Skeletal muscle satellite cell (primary cell): Measurements from ENCODE around the gene ITPKA. TPM values are rescaled to one million over a fixed set of nuclear protein-coding genes. Genes with fewer than 3 reads are reported as not detected.
"Not testable (repeated sequence)": the region's sequence is repeated elsewhere in the genome, so short reads cannot be mapped to it uniquely, and the experiment has no call there.

ENCODE experiments used
- H3K27me3 ChIP-seq: 2 replicates; pipeline ENCODE4 v1.7.0; 2013; ENCODE audit warnings: low read length; ENCODE audit not compliant: control insufficient read depth, insufficient read depth
- H3K36me3 ChIP-seq: 2 replicates; pipeline ENCODE4 v1.7.0; 2013; ENCODE audit warnings: mild to moderate bottlenecking, control low read depth, low read length; ENCODE audit not compliant: insufficient read depth
- H3K4me1 ChIP-seq: 2 replicates; pipeline ENCODE4 v1.7.0; 2013; ENCODE audit warnings: low read length; ENCODE audit not compliant: control insufficient read depth, insufficient read depth
- H3K4me2 ChIP-seq: 2 replicates; pipeline ENCODE4 v1.7.0; 2013; ENCODE audit warnings: mild to moderate bottlenecking, low read length
- H3K4me3 ChIP-seq: 2 replicates; pipeline ENCODE4 v1.7.0; 2013; ENCODE audit warnings: low read length
- H3K9ac ChIP-seq: 2 replicates; pipeline ENCODE4 v1.7.0; 2013; ENCODE audit warnings: mild to moderate bottlenecking, low read depth, low read length, moderate library complexity
- H3K9me3 ChIP-seq: replicated peaks from 2 replicates; pipeline ENCODE4 v1.7.0; 2013; ENCODE audit warnings: mild to moderate bottlenecking, control low read depth, low read length
- total RNA-seq: library from RNA; depleted of rRNA; stranded (reverse); fragments of >200 nt; gene quantifications from 2 replicates; pipeline ENCODE4 v1.2.3, GENCODE V29; 2012; rRNA removed

Gene ITPKA
- 1.5 and 1.8 TPM in 2 replicates for total RNA-seq

DNA sequence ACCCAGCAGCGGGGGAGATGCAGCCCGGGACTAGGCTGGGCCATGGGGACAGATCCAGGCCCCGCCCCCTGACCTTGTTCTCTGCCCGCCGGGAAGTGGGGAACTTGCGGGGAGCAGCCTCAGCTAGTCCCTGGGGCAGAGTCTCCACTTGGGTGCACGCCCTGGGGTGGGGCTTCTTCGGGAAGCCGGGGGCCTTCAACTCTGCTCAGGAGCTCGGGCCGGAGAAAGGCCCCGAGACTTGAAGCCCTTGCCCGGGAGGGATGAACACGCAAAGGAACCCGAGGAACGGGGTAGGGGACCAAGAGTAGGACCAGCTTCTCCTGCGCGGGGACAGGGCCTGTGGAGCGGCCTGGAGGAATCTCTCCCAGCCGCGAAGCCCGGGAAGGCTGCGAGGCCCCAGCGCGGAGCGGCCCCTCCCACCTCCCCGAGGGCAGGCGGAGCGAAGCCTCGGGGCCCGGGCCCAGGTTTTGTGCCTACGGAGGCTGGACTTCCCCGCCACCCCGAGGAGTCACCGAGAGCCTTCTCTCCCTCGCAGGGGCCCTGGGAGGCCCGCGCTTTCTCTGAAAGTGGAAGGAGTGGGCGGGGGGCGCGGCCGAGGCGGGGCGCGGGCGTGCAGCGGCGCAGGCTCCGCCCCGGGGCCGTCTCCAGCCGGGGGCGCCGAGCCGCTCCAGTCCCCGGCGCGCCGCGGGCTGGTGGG lies at the start of gene ITPKA:
ITPKA (plus strand) TSS at position 670 of the 697 bp plus-strand sequence. CDS start 54 bp downstream, outside the sequence.
- Histone ChIP-seq H3K4me2 (peak within 1 kb of the TSS; percentile 99), H3K36me3 (no peaks in the 10 kb centered on the region), H3K9me3 (no peaks in the 10 kb centered on the region), H3K4me3 (peak within 1 kb of the TSS; percentile 79), H3K9ac (peak within 1 kb of the TSS; percentile 78), H3K4me1 (peaks cover 35% of the 10 kb centered on the region), H3K27me3 (peaks cover 13% of the 10 kb centered on the region)

DNA sequence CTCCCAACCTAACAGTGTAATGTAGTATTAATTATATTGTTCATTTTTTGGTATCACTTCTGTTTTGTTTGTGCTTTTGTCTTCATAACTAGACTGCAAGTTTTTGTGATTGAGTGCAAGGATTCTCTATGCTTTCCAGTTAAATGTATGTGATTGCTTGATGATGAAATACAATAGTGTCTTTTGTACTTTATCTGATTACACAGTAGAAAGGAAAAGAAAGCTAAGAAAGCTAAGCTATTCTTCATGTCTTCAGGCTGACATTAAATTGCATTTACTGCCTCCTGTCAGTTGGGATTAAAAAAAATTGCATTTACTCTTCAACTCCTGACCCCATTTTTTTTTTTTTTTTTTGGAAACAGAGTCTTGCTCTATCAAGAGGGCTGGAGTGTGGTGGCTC lies 48.3 kb upstream of the ITPKA start:
- Histone ChIP-seq H3K27me3 (no peaks in the 10 kb centered on the region), H3K4me2 (no peak overlapping the region), H3K4me3 (no peak overlapping the region), H3K9ac (no peak overlapping the region), H3K9me3 (no peaks in the 10 kb centered on the region), H3K36me3 (peaks cover 20% of the 10 kb centered on the region), H3K4me1 (no peaks in the 10 kb centered on the region)

DNA sequence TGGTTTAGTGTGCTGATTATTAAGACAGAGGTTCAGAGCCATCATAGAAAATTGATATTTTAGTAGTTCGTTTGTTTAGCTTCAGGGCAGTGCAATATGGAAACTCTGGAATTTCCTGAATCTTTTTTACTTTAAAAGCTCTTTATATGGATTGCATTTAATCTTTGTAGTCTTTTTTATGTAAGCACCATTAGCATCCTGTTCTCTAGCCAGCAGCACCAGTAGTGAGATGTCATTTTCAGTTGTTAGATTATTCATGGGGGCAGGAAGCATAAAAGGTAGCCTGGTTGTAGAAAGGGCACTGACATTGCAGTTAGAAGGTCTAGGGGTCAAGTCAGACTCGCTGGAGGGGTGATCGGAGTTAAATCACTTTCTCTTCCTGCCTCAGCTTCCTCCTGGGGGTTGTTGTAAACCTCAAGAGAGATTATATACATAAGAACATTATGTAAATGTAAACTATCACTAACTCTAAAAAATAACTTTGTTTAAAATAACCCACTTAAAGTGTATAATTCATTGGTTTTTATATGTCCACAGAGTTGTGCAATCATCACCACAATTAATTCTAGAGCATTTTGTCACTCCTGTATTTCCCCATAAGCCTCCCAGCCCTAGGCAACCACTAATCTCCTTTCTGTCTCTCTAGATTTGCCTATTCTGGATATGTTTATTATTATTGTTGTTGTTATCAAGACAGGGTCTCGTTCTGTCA lies 31.4 kb upstream of the ITPKA start:
- Histone ChIP-seq H3K9ac (no peak overlapping the region), H3K4me2 (no peak overlapping the region), H3K36me3 (peaks cover 43% of the 10 kb centered on the region), H3K27me3 (no peaks in the 10 kb centered on the region), H3K4me1 (no peaks in the 10 kb centered on the region), H3K4me3 (no peak overlapping the region), H3K9me3 (no peaks in the 10 kb centered on the region)

DNA sequence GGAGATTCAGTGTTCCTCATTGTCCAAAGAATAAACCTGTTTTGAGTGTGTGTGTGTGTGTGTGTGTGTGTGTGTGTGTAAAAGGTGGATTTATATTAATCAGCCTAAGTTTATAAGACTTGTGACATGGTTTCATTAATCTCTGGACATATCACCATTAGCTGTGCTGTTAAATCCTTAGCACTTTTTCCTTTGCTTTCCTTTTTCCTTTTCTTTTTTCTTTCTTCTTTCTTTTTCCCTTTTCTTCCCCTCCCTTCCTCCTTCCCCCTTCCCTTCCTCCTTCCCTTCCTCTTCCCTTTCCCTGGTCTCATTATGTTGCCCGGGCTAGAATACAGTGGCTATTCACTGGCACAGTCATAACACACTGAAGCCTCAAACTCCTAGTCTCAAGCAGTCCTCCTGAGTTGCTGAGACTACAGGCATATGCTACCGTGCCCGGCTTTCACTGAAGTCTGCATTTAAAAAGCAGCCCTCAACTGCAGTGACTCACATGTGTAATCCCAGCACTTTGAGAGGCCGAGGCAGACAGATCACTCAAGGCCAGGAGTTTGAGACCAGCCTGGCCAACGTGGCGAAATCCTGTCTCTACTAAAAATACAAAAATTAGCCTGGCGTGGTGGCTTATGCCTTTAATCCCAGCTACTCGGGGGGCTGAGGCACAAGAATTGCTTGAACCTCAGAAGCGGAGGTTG lies 28.6 kb upstream of the ITPKA start:
- H3K4me3 ChIP-seq: no peak overlapping the region
- H3K36me3 ChIP-seq: peaks cover 38% of the 10 kb centered on the region
- no peaks in the 10 kb centered on the region for H3K27me3 ChIP-seq
- H3K4me1 ChIP-seq: no peaks in the 10 kb centered on the region
- no peak overlapping the region for H3K9ac ChIP-seq
- no peaks in the 10 kb centered on the region for H3K9me3 ChIP-seq
- H3K4me2 ChIP-seq: no peak overlapping the region

DNA sequence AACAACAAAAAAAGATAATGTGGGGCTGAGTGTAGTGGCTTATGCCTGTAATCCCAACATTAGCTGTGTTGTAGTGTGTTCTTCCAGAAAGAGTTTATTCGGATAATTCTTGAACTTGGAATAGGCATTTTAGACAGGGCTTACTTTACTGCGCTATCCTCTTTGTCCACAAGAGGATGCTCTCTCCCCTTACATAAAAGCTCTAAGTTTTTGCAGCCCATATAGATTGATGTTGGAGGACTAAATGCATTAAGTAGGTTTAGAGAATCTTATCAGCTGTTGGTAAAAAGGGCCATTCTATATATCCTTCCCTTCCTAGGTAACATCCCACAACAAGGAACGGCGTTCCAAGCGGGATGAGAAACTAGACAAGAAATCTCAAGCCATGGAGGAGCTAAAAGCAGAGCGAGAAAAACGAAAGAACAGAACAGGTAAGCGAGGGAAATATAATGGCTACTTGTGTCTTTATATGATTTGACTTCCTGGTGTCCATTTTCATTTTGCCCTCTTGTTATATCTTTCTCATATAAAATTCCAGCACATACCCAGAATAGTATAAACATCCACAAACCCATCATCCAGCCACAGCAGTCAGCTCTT lies 27.8 kb upstream of the ITPKA start:
- no peak overlapping the region for H3K4me2 ChIP-seq
- H3K36me3 ChIP-seq: peaks cover 44% of the 10 kb centered on the region
- H3K9me3 ChIP-seq: no peaks in the 10 kb centered on the region
- H3K4me3 ChIP-seq: no peak overlapping the region
- no peaks in the 10 kb centered on the region for H3K27me3 ChIP-seq
- H3K4me1 ChIP-seq: no peaks in the 10 kb centered on the region
- H3K9ac ChIP-seq: no peak overlapping the region

DNA sequence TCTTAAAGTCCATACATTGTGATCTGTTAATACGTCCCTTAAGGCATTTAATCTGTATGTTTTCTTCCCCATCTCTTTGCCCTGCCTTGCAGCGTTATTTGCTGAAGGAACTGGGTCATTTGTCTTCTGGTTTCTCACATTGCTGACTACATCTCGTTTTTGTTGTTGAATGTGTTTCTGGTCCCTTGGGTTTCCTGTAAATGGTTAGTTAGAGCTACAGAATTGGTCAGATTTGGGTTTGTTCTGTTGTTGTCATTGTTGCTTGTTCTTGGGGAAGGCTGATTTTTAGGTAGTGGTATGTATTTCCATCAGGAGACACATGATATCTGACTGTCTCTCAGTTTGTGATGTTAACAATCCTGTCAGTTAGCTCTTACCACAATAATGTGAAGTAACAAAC lies 27.0 kb upstream of the ITPKA start:
- Histone ChIP-seq H3K36me3 (peaks cover 51% of the 10 kb centered on the region), H3K9me3 (no peaks in the 10 kb centered on the region), H3K4me3 (no peak overlapping the region), H3K27me3 (no peaks in the 10 kb centered on the region), H3K9ac (no peak overlapping the region), H3K4me2 (no peak overlapping the region), H3K4me1 (no peaks in the 10 kb centered on the region)

DNA sequence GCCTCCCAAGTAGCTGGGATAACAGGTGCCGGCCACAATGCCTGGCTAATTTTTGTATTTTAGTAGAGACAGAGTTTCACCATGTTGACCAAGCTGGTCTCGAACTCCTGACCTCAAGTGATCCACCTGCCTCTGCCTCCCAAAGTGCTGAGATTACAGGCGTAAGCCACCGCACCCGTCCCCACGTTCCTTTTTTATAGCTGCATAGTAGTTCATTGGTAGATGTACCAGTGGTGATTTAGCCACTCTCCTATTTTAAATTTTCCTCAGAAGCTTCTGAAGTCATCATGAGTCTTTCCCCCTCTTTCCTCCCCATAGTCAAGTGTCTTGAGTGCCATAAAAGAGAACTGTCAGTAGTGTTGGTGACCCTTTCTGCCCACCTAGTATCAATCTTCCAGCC lies 24.0 kb upstream of the ITPKA start:
- not testable (repeated sequence) for H3K4me3 ChIP-seq, H3K9ac ChIP-seq, H3K9me3 ChIP-seq, H3K27me3 ChIP-seq, H3K4me1 ChIP-seq, H3K4me2 ChIP-seq
- H3K36me3 ChIP-seq: peaks cover 50% of the 10 kb centered on the region

DNA sequence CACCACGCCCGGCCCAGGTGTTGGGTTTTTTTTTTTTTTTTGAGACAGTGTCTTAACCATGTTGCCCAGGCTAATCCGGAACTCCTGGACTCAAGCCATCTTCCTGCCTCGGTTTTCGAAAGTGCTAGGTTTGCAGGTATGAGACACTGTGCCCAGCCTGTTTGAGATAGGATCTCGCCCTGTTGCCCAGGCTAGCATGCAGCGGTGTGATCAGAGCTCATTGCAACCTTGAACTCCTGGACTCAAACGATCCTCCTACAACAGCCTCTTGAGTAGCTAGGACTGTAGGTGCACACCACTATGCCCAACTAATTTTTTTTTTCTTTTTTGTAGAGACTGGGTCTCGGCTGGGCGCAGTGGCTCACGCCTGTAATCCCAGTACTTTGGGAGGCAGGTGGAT lies 20.3 kb upstream of the ITPKA start:
- no peaks in the 10 kb centered on the region for H3K27me3 ChIP-seq
- H3K4me1 ChIP-seq: peaks cover 7% of the 10 kb centered on the region
- H3K4me3 ChIP-seq: no peak overlapping the region
- peaks cover 61% of the 10 kb centered on the region for H3K36me3 ChIP-seq
- H3K4me2 ChIP-seq: no peak overlapping the region
- no peaks in the 10 kb centered on the region for H3K9me3 ChIP-seq
- H3K9ac ChIP-seq: no peak overlapping the region

DNA sequence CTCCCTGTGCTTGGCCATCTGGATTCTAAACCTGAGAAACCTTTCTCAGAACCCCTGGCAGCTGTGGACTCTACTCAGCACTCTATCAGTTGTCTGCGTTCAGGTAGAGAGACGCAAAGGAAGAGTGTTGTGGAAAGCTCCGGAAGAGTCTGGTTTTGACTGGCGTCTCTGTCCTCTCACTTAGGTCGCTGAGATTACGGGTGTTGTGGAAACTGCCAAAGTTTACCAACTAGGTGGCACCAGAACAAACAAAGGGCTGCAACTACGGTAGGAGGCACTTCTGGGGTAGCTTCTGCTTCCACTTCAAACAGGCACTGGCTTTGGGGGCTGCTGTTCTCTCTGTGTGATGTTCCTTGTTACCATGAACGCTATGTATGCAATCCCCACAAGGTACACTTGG lies 19.2 kb upstream of the ITPKA start:
- no peaks in the 10 kb centered on the region for H3K27me3 ChIP-seq
- H3K9ac ChIP-seq: no peak overlapping the region
- H3K9me3 ChIP-seq: no peaks in the 10 kb centered on the region
- H3K4me3 ChIP-seq: no peak overlapping the region
- peaks cover 71% of the 10 kb centered on the region for H3K36me3 ChIP-seq
- H3K4me1 ChIP-seq: peaks cover 7% of the 10 kb centered on the region
- H3K4me2 ChIP-seq: no peak overlapping the region

DNA sequence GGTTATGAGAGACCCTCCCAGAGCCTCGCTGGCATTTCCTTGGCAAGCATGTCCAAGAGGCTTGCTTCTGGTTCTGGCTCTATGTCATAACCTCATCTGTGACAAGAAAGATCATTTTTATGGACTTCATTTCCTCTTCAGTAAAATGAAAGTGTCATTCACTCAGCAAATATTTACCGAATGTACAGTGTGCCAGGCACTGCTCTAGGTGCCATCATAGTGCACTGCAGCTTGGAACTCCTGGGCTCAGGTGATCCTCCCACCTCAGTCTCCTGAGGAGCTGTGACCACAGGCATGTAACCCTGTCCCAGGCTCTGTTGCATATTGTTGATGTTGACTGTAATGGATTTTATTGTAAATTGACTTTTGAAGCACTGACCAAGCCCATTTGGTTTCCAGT lies 18.7 kb upstream of the ITPKA start:
- peaks cover 7% of the 10 kb centered on the region for H3K4me1 ChIP-seq
- H3K9ac ChIP-seq: no peak overlapping the region
- no peaks in the 10 kb centered on the region for H3K9me3 ChIP-seq
- H3K4me2 ChIP-seq: no peak overlapping the region
- H3K27me3 ChIP-seq: no peaks in the 10 kb centered on the region
- peaks cover 70% of the 10 kb centered on the region for H3K36me3 ChIP-seq
- H3K4me3 ChIP-seq: no peak overlapping the region

DNA sequence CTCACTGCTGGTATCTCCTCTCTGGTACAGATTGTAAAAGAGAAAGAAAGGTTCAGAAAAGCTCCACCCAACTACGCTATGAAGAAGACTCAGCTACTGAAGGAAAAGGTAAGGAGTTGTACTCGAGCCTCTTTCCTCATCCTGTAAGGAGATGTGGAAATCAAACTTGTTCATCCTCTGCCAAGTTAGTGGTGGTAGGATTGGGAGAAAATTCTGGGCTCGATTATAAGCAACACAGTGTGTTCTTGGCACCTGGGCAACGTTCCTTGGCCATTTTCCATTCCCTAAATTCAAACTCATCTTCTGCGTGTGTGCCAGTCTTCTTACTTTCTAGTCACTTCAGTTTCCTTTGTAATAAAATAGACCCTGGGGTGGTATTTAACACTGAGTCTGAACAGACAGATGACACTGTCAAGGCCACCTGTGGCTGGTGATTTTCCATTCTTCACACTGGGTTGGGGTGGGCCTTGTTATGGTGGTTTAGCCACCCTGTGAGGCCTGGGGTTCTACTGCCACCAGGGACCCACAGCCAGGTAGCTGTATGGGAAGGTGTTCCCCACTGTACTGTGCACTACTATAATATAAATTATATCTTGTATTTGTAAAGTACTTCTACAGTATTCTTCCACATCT lies 17.1 kb upstream of the ITPKA start:
- H3K27me3 ChIP-seq: no peaks in the 10 kb centered on the region
- H3K36me3 ChIP-seq: peaks cover 71% of the 10 kb centered on the region
- no peak overlapping the region for H3K4me2 ChIP-seq
- H3K9me3 ChIP-seq: no peaks in the 10 kb centered on the region
- H3K4me1 ChIP-seq: peaks cover 7% of the 10 kb centered on the region
- H3K4me3 ChIP-seq: no peak overlapping the region
- no peak overlapping the region for H3K9ac ChIP-seq
